ENCODE data around the gene PPP1R3D. TPM values are rescaled to one million over a fixed set of nuclear protein-coding genes. Genes with fewer than 3 reads are reported as not detected.

The PPP1R3D gene
- total and polyA plus RNA-seq, 10 of the 15 experiments (the other 5 are each of a cell fraction or from before 2014, with no cell fraction given) = 0.39 to 4.8 (median 2.9) TPM

DNA sequence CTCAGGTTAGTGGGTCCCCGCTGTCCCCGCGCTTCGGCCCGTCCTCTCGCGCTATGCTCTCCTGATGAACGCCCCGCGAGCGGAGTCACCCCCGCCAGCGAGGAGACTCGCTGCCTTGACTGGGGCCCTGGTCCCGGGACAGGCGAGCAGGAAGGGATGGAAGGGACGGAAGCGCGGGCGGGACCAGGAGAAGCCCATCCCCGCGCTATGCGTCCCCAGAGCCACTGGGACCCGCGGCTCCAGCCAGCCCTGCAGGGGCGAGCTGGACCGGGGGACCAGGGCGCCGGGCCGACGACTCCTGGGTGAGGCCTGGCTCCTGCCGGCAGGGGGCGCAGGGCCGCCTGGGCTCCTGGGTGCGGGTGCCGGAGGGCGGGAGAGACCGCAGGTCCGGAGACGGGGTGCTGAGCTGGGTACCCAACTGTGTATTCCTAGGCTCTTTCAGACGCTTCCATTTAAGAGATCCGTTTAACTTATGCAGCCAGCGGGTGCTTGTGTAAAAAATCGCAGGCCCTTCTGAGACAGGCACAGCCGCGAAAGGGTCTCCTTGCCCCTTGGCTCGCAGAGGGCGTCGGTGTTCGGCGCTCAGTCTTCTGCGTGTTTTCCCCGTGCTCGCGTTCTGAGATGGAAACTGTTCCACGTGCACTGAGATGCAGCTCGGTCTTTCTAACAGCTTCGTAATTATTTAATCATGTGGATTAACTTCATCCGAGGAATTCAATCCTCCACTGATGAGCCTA lies 6.1 kb downstream of the PPP1R3D start (continued):
- TF ChIP-seq NFYA (IDR thresholded peaks at IDR 0.05; ENCODE audit: borderline replicate concordance, low read depth, low read length) (no peak), BMI1 (IDR thresholded peaks at IDR 0.05; ENCODE audit: borderline replicate concordance) (no peak), HDAC2 (IDR thresholded peaks at IDR 0.05) (no peak), NR2C1 (IDR thresholded peaks at IDR 0.05) (no peak), SREBF2 (IDR thresholded peaks at IDR 0.05; ENCODE audit: low read length) (no peak), IKZF1 (conservative IDR thresholded peaks at IDR 0.05) (peak; percentile 59), ATF7 (IDR thresholded peaks at IDR 0.05; ENCODE audit: low read depth) (no peak), SMAD1 (IDR thresholded peaks at IDR 0.05; ENCODE audit: low read depth, partially characterized antibody) (no peak), ESRRA (IDR thresholded peaks at IDR 0.05; ENCODE audit: low read length) (no peak), ZNF24 (IDR thresholded peaks at IDR 0.05) (no peak), CREM (IDR thresholded peaks at IDR 0.05; ENCODE audit: low read depth) (no peak), SMC3 (IDR thresholded peaks at IDR 0.05; ENCODE audit: borderline replicate concordance, low read length) (no peak; the same call in 1 of the 2 replicates), PAX8 (IDR thresholded peaks at IDR 0.05) (no peak), IKZF2 (IDR thresholded peaks at IDR 0.05) (no peak), STAT3 (IDR thresholded peaks at IDR 0.05; ENCODE audit: low read depth, low read length) (no peak), ZNF207 (IDR thresholded peaks at IDR 0.05; ENCODE audit: borderline replicate concordance) (peak; percentile 80; the same call in 1 of the 2 replicates), HCFC1 (IDR thresholded peaks at IDR 0.05; ENCODE audit: low read length) (no peak), SIX5 (IDR thresholded peaks at IDR 0.05; ENCODE audit: low read depth, low read length, severe bottlenecking) (no peak), JUNB (IDR thresholded peaks at IDR 0.05) (no peak), SMAD5 (IDR thresholded peaks at IDR 0.05; ENCODE audit: low read depth) (no peak), RFX5 (IDR thresholded peaks at IDR 0.05; ENCODE audit: low read depth, low read length) (no peak), LARP7 (IDR thresholded peaks at IDR 0.05) (peak; percentile 59; the same call in 1 of the 2 replicates), TAF1 (IDR thresholded peaks at IDR 0.05; ENCODE audit: borderline replicate concordance, low read depth, low read length) (no peak), NR2F1 (conservative IDR thresholded peaks at IDR 0.05) (no peak), CHD4 (IDR thresholded peaks at IDR 0.05) (no peak), NFIC (IDR thresholded peaks at IDR 0.05; ENCODE audit: low read depth, low read length) (no peak), MYC (IDR thresholded peaks at IDR 0.05; ENCODE audit: insufficient read depth, insufficient read length, insufficient replicate concordance, low read length, severe bottlenecking) (no peak), DPF2 (IDR thresholded peaks at IDR 0.05) (0 out of 2 replicates have a peak, but pooled peaks have one; percentile 55)
- TF ChIP-seq, protein P1, sequence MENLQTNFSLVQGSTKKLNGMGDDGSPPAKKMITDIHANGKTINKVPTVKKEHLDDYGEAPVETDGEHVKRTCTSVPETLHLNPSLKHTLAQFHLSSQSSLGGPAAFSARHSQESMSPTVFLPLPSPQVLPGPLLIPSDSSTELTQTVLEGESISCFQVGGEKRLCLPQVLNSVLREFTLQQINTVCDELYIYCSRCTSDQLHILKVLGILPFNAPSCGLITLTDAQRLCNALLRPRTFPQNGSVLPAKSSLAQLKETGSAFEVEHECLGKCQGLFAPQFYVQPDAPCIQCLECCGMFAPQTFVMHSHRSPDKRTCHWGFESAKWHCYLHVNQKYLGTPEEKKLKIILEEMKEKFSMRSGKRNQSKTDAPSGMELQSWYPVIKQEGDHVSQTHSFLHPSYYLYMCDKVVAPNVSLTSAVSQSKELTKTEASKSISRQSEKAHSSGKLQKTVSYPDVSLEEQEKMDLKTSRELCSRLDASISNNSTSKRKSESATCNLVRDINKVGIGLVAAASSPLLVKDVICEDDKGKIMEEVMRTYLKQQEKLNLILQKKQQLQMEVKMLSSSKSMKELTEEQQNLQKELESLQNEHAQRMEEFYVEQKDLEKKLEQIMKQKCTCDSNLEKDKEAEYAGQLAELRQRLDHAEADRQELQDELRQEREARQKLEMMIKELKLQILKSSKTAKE (IDR thresholded peaks at IDR 0.05; ENCODE audit: low read depth, poor library complexity, severe bottlenecking) = no peak
- TF ChIP-seq, protein P2, sequence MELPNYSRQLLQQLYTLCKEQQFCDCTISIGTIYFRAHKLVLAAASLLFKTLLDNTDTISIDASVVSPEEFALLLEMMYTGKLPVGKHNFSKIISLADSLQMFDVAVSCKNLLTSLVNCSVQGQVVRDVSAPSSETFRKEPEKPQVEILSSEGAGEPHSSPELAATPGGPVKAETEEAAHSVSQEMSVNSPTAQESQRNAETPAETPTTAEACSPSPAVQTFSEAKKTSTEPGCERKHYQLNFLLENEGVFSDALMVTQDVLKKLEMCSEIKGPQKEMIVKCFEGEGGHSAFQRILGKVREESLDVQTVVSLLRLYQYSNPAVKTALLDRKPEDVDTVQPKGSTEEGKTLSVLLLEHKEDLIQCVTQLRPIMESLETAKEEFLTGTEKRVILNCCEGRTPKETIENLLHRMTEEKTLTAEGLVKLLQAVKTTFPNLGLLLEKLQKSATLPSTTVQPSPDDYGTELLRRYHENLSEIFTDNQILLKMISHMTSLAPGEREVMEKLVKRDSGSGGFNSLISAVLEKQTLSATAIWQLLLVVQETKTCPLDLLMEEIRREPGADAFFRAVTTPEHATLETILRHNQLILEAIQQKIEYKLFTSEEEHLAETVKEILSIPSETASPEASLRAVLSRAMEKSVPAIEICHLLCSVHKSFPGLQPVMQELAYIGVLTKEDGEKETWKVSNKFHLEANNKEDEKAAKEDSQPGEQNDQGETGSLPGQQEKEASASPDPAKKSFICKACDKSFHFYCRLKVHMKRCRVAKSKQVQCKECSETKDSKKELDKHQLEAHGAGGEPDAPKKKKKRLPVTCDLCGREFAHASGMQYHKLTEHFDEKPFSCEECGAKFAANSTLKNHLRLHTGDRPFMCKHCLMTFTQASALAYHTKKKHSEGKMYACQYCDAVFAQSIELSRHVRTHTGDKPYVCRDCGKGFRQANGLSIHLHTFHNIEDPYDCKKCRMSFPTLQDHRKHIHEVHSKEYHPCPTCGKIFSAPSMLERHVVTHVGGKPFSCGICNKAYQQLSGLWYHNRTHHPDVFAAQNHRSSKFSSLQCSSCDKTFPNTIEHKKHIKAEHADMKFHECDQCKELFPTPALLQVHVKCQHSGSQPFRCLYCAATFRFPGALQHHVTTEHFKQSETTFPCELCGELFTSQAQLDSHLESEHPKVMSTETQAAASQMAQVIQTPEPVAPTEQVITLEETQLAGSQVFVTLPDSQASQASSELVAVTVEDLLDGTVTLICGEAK (IDR thresholded peaks at IDR 0.05; ENCODE audit: borderline replicate concordance) = no peak

All from GM12878 (cell line).